GM06990 (cell line): ENCODE results near the gene VAPA.

ENCODE experiments used
- DNase-seq: peaks from one replicate; pipeline ENCODE4 v3.0.0-alpha.2; 2011; ENCODE audit not compliant: insufficient read length; ENCODE audit errors: extremely low read depth
- H3K27me3 ChIP-seq: replicated peaks from 2 replicates; pipeline ENCODE4 v1.6.0; 2011; ENCODE audit warnings: low read length; ENCODE audit not compliant: control insufficient read depth, insufficient read depth
- H3K36me3 ChIP-seq: 2 replicates; pipeline ENCODE4 v1.5.1; 2011; ENCODE audit warnings: low read length; ENCODE audit not compliant: control insufficient read depth, insufficient read depth
- H3K4me3 ChIP-seq: replicated peaks from 2 replicates; pipeline ENCODE4 v1.5.1; 2011; ENCODE audit warnings: low read depth, mild to moderate bottlenecking, control low read depth, low read length
- TF ChIP-seq, protein P1 (sequence below): IDR thresholded peaks from 2 replicates; pipeline ENCODE4 v1.5.1; 2011; ENCODE audit warnings: low read length, control low read depth, mild to moderate bottlenecking, inconsistent platforms; ENCODE audit not compliant: insufficient read depth, poor library complexity, severe bottlenecking

Gene VAPA

DNA sequence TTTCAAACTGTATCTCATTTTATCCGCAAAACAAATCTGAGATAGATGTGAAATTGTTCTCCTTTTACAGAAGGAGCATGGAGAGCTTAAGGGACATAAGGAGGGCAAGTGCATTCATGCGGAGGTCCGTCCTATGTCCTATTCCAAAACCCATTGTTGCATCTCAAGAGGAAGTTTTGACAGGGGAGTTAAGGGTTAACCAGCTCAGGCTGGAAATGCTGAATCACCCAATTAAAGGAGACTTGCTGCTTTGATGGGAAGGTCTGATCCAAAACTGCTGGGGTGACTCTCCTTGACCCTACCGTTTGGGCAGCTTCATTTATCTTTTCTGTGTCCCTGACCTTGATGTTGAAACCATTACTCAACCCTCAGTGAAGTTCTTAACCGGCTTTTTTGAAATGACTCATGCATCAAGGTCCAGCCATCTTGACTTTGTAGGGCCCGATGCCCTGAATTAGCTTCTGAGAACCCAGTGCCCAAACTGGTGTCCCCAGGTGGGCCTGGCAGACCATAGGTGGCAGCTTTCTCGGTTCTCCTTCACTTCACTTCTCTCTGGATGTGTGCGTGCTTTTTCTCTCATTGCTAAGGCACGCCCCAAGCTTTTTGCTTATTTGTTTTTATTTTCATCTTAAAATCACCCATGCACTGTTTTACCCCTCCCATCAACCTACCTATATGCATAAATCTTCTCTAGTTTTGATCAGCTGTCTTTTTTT lies 43.9 kb upstream of the VAPA start:
- TF ChIP-seq, protein P1, sequence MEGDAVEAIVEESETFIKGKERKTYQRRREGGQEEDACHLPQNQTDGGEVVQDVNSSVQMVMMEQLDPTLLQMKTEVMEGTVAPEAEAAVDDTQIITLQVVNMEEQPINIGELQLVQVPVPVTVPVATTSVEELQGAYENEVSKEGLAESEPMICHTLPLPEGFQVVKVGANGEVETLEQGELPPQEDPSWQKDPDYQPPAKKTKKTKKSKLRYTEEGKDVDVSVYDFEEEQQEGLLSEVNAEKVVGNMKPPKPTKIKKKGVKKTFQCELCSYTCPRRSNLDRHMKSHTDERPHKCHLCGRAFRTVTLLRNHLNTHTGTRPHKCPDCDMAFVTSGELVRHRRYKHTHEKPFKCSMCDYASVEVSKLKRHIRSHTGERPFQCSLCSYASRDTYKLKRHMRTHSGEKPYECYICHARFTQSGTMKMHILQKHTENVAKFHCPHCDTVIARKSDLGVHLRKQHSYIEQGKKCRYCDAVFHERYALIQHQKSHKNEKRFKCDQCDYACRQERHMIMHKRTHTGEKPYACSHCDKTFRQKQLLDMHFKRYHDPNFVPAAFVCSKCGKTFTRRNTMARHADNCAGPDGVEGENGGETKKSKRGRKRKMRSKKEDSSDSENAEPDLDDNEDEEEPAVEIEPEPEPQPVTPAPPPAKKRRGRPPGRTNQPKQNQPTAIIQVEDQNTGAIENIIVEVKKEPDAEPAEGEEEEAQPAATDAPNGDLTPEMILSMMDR, result no peak
- H3K4me3 ChIP-seq, result no peak overlapping the region
- DNase-seq, result peak; percentile 54
- H3K36me3 ChIP-seq, result no peaks in the 10 kb centered on the region
- H3K27me3 ChIP-seq, result no peaks in the 10 kb centered on the region

DNA sequence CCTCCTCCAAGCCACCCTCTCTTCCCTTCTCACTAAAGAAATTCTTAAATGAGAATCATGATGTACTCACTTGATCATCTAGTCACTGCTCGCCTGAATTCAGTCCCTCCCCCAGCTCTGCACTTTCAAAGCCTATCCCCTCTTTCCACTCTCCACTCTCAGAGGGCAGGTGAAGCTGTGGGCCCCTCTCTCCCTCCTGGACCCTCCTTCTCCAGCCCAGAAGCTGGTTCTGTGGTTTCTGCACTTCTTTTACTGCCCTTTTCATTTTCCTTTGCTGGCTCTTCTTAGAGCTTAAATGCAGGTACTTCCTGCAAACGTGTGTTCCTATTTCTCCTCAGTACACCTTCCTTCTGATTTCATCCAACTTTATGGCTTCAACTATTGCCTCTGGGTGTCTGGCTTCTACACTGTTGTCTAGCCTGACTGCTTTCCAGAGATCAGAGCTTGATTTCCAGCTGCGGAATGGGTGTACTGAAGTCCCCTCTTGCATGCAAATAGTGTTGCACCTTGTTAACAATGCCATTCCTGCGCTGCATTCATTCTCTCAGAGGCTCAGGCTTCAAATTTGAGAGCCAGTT lies 43.3 kb upstream of the VAPA start:
- no peak for DNase-seq
- TF ChIP-seq, protein P1, result no peak
- no peaks in the 10 kb centered on the region for H3K27me3 ChIP-seq
- no peak overlapping the region for H3K4me3 ChIP-seq
- no peaks in the 10 kb centered on the region for H3K36me3 ChIP-seq

GRCh38 chr18:9871244-9871746 lies 42.5 kb upstream of the VAPA start:
- TF ChIP-seq, protein P1, result no peak
- H3K36me3 ChIP-seq, result no peaks in the 10 kb centered on the region
- H3K27me3 ChIP-seq, result no peaks in the 10 kb centered on the region
- H3K4me3 ChIP-seq, result no peak overlapping the region
- DNase-seq, result no peak

DNA sequence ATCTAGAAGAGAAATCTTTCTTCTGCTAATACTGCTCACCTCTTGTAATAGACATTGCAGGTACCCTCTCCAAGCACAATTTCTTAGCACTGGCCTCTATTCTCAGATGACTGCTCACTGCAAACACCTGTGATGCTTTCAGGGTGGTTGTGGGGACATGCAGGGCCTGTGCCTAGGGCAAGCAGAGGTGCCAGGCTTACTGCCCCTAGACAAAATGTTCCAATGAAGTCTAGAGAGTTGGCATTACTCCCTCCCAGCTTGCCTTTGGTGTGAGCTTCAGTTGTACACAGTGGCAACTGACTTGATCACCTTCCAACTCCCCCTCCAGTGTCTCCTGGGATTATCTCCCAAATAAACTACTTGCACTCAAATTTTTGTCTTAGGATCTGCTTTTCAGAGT lies 41.0 kb upstream of the VAPA start:
- Histone ChIP-seq H3K4me3 (no peak overlapping the region), H3K36me3 (no peaks in the 10 kb centered on the region), H3K27me3 (no peaks in the 10 kb centered on the region)
- TF ChIP-seq, protein P1, result no peak
- no peak for DNase-seq

DNA sequence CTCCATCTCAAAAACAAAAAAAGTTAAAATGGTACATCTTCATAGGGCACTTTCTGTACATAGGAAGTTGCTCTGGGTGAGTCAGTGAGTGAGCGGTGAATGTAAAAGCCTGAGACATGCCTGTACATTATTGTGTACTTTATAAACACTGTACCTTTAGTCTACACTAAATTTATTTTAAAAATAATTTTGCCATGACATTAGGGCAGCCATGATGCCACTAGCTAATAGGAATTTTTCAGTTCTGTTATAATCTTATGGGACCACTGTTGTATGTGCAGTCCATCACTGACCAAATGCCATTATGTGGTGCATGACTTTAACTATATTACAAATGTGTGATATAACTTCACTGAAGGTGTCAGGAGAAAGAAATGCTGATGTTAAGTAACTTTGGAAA lies 39.1 kb upstream of the VAPA start:
- TF ChIP-seq, protein P1, result no peak
- DNase-seq, result no peak

More for the DNA sequence above, 39.1 kb upstream of the VAPA start:
- no peaks in the 10 kb centered on the region for H3K27me3 ChIP-seq
- H3K4me3 ChIP-seq, result no peak overlapping the region
- H3K36me3 ChIP-seq, result no peaks in the 10 kb centered on the region
